ENCODE data around the gene BRAT1.

BRAT1 gene

GRCh38 chr7:2530071-2530987 lies 25.0 kb downstream of the BRAT1 start:
- FAIRE-seq (no peak), DNase-seq (ENCODE audit: insufficient read length, low spot score) (no peak)

GRCh38 chr7:2529161-2530070 lies 25.9 kb downstream of the BRAT1 start:
- TF ChIP-seq CTCF (IDR thresholded peaks at IDR 0.05; ENCODE audit: insufficient read depth, missing control alignments): no peak
- FAIRE-seq: no peak
- no peak for DNase-seq (ENCODE audit: insufficient read length, low spot score)

More at GRCh38 chr7:2530071-2530987, 25.0 kb downstream of the BRAT1 start:
- no peak for TF ChIP-seq CTCF (IDR thresholded peaks at IDR 0.05; ENCODE audit: insufficient read depth, missing control alignments)

GRCh38 chr7:2528481-2529095 lies 26.7 kb downstream of the BRAT1 start:
- no peak for FAIRE-seq
- DNase-seq (ENCODE audit: insufficient read length, low spot score): no peak
- TF ChIP-seq CTCF (IDR thresholded peaks at IDR 0.05; ENCODE audit: insufficient read depth, missing control alignments): no peak

GRCh38 chr7:2527505-2528467 lies 27.5 kb downstream of the BRAT1 start:
- TF ChIP-seq CTCF (IDR thresholded peaks at IDR 0.05; ENCODE audit: insufficient read depth, missing control alignments): no peak
- no peak for FAIRE-seq
- DNase-seq (ENCODE audit: insufficient read length, low spot score): no peak

GRCh38 chr7:2526659-2527504 lies 28.4 kb downstream of the BRAT1 start:
- DNase-seq (ENCODE audit: insufficient read length, low spot score): no peak
- no peak for FAIRE-seq
- TF ChIP-seq CTCF (IDR thresholded peaks at IDR 0.05; ENCODE audit: insufficient read depth, missing control alignments): no peak

Measured in D721Med (cell line).